Measurements from ENCODE around the gene FUT8.

DNA sequence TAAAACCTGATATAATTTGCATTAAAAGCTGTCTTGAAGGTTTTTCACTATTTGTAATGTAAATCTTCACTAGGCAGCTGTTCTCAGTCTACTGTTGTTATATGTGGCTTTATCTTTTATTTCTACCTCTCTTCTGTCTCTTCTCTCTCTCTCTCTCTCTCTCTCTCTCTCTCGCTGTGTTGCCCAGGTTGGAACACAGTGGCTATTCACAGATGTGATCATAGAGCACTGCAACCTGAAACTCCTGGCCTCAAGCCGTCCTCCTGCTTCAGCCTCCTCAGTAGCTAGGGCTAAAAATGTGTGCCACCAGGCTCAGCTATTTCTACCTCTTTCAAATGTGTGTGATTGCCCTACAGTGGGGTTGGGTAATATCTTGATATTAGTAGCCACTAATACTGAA lies 21.1 kb downstream of the FUT8 start:
- TF ChIP-seq JUND (IDR thresholded peaks at IDR 0.05), result no peak
- TF ChIP-seq RAD21 (IDR thresholded peaks at IDR 0.05), result no peak
- TF ChIP-seq FOXA1 (IDR thresholded peaks at IDR 0.05), result no peak
- TF ChIP-seq, protein P1, sequence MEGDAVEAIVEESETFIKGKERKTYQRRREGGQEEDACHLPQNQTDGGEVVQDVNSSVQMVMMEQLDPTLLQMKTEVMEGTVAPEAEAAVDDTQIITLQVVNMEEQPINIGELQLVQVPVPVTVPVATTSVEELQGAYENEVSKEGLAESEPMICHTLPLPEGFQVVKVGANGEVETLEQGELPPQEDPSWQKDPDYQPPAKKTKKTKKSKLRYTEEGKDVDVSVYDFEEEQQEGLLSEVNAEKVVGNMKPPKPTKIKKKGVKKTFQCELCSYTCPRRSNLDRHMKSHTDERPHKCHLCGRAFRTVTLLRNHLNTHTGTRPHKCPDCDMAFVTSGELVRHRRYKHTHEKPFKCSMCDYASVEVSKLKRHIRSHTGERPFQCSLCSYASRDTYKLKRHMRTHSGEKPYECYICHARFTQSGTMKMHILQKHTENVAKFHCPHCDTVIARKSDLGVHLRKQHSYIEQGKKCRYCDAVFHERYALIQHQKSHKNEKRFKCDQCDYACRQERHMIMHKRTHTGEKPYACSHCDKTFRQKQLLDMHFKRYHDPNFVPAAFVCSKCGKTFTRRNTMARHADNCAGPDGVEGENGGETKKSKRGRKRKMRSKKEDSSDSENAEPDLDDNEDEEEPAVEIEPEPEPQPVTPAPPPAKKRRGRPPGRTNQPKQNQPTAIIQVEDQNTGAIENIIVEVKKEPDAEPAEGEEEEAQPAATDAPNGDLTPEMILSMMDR (IDR thresholded peaks at IDR 0.05; ENCODE audit: low read depth, low read length, missing input control), result no peak
- TF ChIP-seq, protein P2, sequence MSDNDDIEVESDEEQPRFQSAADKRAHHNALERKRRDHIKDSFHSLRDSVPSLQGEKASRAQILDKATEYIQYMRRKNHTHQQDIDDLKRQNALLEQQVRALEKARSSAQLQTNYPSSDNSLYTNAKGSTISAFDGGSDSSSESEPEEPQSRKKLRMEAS (IDR thresholded peaks at IDR 0.05), result no peak
- no peak for TF ChIP-seq YY1 (IDR thresholded peaks at IDR 0.05)
- no peak for TF ChIP-seq RXRA (IDR thresholded peaks at IDR 0.05)
- TF ChIP-seq SP1 (IDR thresholded peaks at IDR 0.05), result no peak
- TF ChIP-seq, protein P3, sequence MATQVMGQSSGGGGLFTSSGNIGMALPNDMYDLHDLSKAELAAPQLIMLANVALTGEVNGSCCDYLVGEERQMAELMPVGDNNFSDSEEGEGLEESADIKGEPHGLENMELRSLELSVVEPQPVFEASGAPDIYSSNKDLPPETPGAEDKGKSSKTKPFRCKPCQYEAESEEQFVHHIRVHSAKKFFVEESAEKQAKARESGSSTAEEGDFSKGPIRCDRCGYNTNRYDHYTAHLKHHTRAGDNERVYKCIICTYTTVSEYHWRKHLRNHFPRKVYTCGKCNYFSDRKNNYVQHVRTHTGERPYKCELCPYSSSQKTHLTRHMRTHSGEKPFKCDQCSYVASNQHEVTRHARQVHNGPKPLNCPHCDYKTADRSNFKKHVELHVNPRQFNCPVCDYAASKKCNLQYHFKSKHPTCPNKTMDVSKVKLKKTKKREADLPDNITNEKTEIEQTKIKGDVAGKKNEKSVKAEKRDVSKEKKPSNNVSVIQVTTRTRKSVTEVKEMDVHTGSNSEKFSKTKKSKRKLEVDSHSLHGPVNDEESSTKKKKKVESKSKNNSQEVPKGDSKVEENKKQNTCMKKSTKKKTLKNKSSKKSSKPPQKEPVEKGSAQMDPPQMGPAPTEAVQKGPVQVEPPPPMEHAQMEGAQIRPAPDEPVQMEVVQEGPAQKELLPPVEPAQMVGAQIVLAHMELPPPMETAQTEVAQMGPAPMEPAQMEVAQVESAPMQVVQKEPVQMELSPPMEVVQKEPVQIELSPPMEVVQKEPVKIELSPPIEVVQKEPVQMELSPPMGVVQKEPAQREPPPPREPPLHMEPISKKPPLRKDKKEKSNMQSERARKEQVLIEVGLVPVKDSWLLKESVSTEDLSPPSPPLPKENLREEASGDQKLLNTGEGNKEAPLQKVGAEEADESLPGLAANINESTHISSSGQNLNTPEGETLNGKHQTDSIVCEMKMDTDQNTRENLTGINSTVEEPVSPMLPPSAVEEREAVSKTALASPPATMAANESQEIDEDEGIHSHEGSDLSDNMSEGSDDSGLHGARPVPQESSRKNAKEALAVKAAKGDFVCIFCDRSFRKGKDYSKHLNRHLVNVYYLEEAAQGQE (IDR thresholded peaks at IDR 0.05), result no peak
- TF ChIP-seq, protein P4, sequence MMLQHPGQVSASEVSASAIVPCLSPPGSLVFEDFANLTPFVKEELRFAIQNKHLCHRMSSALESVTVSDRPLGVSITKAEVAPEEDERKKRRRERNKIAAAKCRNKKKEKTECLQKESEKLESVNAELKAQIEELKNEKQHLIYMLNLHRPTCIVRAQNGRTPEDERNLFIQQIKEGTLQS (IDR thresholded peaks at IDR 0.05), result no peak
- TF ChIP-seq HNF4A (conservative IDR thresholded peaks at IDR 0.05), result no peak
- no peak for TF ChIP-seq NR2F2 (IDR thresholded peaks at IDR 0.05)
- TF ChIP-seq FOXA2 (IDR thresholded peaks at IDR 0.05), result no peak
- TF ChIP-seq EGR1 (IDR thresholded peaks at IDR 0.05; ENCODE audit: low read depth in 2 of 2), result no peak

All from liver (tissue), 3 donors.